GM12864 (cell line): Measurements from ENCODE around the gene PET100.

Experiments used
- DNase-seq: peaks from one replicate; pipeline ENCODE4 v3.0.0-alpha.2; 2011; ENCODE audit warnings: low read depth
- H3K4me3 ChIP-seq: 2 replicates; pipeline ENCODE4 v1.5.1; 2011; ENCODE audit warnings: mild to moderate bottlenecking, low read depth, low read length, control low read depth
- TF ChIP-seq, protein P1 (sequence below): IDR thresholded peaks from 2 replicates; pipeline ENCODE4 v1.5.1; 2011; ENCODE audit warnings: low read depth, mild to moderate bottlenecking, moderate library complexity, low read length, control low read depth, inconsistent platforms; ENCODE audit errors: missing control alignments

PET100 gene

DNA sequence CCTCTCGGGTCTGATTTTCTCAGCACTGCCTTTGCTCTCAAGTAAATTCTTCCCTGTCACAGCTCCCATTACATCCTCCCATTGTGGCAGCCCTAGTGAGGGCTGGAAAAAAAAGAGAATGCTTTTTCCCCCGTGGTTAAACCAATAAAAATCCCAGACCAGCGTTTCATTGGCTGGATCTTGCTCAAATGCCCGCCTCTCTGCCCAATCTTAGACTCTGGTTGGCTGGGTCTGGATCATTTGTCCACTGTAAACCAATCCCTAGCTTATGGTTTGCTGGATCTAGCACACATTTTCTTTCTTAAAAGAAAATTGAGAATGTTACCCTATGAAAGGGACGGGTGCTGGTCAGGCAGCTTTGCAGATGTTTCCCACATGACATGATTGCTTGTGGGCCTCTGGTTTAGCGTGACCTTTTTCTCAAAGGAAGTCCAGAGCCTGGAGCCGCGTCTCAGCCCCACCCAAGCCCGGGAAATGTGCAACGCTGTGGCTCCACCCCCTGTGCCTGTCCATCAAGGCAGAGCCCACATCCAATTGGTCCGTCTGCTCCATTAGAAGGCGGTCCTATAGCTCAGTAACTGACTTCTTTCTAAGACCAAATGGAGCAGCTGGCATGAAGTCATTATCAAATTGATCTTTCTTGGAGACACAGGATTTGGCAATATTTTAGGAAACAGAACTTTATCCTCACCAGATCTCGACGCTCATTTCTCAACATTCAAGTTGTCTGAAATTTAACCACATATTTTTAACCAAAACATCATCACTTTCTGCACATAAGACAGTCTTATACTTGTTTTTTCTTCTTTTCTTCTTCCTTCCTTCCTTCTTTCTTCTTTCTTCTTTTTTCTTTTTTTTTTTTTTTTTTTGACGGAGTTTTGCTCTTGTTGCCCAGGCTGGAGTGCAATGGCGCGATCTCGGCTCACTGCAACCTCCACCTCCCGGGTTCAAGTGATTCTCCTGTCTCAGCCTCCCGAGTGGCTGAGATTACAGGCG lies 44.7 kb downstream of the PET100 start:
- DNase-seq, result peak; percentile 56
- TF ChIP-seq, protein P1, sequence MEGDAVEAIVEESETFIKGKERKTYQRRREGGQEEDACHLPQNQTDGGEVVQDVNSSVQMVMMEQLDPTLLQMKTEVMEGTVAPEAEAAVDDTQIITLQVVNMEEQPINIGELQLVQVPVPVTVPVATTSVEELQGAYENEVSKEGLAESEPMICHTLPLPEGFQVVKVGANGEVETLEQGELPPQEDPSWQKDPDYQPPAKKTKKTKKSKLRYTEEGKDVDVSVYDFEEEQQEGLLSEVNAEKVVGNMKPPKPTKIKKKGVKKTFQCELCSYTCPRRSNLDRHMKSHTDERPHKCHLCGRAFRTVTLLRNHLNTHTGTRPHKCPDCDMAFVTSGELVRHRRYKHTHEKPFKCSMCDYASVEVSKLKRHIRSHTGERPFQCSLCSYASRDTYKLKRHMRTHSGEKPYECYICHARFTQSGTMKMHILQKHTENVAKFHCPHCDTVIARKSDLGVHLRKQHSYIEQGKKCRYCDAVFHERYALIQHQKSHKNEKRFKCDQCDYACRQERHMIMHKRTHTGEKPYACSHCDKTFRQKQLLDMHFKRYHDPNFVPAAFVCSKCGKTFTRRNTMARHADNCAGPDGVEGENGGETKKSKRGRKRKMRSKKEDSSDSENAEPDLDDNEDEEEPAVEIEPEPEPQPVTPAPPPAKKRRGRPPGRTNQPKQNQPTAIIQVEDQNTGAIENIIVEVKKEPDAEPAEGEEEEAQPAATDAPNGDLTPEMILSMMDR, result no peak
- H3K4me3 ChIP-seq, result no peak overlapping the region

DNA sequence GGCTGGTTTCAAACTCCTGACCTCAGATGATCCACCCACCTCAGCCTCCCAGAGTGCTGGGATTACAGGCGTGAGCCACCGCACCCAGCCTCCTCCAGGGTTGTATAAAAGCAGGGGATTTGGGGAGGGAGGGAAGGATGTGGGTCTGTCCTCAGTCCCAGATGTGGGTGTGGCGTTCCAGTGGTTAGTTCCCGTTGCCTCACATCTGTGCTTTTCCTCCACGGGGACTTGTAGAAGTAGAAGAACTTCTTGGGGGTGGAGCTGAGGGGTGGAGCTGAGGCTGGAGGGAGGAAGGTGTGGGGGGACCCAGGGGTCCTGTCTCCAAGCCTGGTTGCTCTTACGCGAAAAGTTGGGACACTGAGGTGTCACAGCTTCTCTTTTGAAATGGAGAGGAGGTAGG lies 46.8 kb downstream of the PET100 start:
- TF ChIP-seq, protein P1, result no peak
- H3K4me3 ChIP-seq, result peak overlapping the region; percentile 11; the same call in 1 of the 2 replicates
- DNase-seq, result no peak

DNA sequence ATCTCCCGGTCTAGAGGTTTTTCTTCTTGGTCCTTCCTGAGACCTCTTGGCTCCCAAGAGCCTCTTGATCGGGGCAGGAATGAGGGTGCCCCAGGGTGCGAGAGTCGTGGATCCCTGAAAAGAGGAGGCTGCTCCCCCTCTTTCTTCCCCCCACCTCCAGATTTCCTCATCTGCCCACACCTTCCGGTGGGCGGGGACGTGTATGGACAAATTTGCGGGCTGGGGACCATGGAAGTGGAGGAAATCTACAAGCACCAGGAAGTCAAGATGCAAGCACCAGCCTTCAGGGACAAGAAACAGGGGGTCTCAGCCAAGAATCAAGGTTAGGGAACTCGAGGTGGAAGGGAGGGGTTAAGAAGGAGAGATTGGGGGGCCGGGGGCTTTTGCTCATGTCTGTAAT lies 47.3 kb downstream of the PET100 start, which contains the start of gene MCEMP1:
MCEMP1 (plus strand) TSS at position 237 of the 400 bp plus-strand sequence; CDS start at position 268, 31 bp downstream.
- TF ChIP-seq, protein P1, result no peak
- H3K4me3 ChIP-seq, result peak within 1 kb of the TSS; percentile 11; the same call in 1 of the 2 replicates
- no peak for DNase-seq

DNA sequence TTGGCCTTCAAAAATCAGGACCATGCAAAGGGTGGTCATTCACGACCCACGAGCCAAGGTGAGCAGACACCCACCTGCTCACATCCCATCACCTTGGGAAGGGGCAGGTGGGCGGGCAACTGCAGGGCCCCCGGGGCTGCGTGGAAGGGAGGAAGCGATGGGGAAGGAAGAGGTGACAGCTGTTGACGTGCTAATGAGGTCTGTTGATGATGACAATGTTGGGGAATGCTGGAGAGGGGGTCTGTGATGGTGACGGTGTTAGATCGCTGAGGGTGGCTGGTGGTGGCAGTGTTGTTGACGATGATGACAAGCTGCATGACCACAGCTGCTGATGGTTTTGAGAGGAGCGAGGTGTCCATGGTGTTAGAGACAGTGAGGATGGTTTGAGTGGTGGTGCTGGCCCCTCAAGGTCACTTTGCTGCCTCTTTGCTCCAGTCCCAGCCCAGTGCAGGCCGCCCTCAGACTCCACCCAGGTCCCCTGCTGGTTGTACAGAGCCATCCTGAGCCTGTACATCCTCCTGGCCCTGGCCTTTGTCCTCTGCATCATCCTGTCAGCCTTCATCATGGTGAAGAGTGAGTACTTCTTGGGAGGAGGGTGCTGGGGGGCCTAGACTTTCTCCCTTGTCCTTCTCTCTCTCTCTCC lies 48.2 kb downstream of the PET100 start:
- TF ChIP-seq, protein P1, result no peak
- no peak overlapping the region for H3K4me3 ChIP-seq
- no peak for DNase-seq

DNA sequence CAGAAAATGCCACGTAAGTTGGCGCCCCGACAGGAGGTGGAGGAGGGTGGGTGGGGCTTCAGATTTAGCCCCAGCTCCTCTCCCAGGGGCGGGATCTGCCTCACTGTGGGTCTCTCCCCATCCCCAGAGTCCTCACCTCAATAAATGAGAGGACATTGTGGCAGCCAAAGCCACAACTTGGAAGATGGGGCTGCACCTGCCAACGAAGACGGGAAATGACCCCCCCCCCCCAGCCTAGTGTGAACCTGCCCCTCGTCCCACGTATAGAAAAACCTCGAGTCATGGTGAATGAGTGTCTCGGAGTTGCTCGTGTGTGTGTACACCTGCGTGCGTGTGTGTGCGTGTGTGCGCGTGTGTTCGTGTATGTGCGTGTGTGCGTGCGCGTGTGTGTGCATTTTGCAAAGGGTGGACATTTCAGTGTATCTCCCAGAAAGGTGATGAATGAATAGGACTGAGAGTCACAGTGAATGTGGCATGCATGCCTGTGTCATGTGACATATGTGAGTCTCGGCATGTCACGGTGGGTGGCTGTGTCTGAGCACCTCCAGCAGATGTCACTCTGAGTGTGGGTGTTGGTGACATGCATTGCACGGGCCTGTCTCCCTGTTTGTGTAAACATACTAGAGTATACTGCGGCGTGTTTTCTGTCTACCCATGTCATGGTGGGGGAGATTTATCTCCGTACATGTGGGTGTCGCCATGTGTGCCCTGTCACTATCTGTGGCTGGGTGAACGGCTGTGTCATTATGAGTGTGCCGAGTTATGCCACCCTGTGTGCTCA lies 49.6 kb downstream of the PET100 start:
- H3K4me3 ChIP-seq, result no peak overlapping the region
- peak; percentile 76 for DNase-seq
- TF ChIP-seq, protein P1, result peak; percentile 76

DNA sequence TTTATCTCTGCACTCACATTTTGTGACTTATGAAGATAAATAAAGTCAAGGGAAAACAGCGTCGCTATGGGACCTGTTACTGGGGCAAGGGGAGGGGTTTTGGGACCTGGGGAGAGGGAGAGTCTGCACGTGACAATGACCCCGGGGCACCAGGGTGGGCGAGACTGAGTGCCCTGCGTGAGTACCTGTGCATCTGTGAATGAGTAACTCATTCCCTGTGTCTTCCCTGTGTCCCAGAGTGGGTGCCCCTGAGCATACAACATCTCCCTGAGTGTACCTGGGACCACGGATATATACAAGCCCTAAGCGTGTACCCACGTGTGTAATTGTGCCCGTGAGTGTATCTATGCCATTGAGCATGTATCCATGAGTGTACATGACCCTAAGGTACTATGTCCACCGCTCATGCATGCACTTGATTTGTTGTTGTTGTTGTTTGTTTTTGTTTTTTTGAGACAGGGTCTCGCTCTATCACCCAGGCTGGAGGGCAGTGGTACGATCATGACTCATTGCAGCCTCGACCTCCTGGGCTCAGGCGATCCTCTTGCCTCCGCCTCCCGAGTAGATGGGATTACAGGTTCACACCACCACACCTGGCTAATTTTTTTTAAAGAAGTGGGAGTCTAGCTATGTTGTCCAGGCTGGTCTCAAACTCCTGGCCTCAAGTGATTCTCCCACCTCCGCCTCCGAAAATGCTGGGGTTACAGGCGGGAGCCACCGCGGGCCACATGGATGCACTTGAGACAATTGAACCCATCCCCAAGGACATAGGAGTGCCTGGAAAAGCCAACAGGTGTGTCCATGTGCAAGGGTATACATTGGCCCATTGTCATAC lies 50.4 kb downstream of the PET100 start:
- peak overlapping the region; percentile 98 for H3K4me3 ChIP-seq
- TF ChIP-seq, protein P1, result no peak
- DNase-seq, result no peak
